H7 (cell line): ENCODE measurements around the gene ERH. TPM values are rescaled to one million over a fixed set of nuclear protein-coding genes. Genes with fewer than 3 reads are reported as not detected.

ENCODE experiments used
- DNase-seq: peaks from one replicate; pipeline ENCODE4 v3.0.0; 2012
- H3K27me3 ChIP-seq: 2 replicates; pipeline ENCODE4 v1.6.0; 2011; ENCODE audit warnings: mild to moderate bottlenecking, low read length; ENCODE audit not compliant: control insufficient read depth, insufficient read depth
- H3K36me3 ChIP-seq: replicated peaks from 2 replicates; pipeline ENCODE4 v1.5.1; 2011; ENCODE audit warnings: low read length; ENCODE audit not compliant: control insufficient read depth, insufficient read depth
- H3K4me3 ChIP-seq: 2 replicates; pipeline ENCODE4 v1.5.1; 2011; ENCODE audit warnings: low read depth, mild to moderate bottlenecking, control low read depth, low read length, moderate library complexity; ENCODE audit not compliant: insufficient read depth
- total RNA-seq: library from RNA; depleted of rRNA; stranded (reverse); fragments of >200 nt; shearing (Covaris generic); gene quantifications from 2 replicates; pipeline ENCODE4 v1.2.3, GENCODE V29; 2014; rRNA removed

Gene ERH
- total RNA-seq, 1 experiment from 2014 or later, result 394 TPM

DNA sequence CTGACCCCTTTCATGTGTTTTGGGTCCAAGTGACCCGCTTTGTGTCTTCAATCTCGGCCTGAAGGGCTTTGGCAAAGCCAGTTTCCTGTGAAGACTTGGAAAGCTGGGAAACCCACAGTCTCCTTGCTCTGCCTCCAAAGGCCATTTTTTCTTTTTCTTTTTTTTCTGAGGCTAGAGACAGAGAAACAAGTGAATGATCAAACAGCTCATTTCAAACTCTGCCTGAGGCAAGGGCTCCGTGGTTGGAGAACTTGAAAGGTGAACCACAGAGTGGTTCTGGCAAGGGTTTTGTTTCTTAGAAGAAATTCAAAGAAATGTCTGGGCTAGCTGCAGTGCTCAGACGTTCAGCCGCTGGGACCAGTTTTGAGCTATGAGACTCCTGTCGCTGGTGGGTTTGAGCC lies 62.7 kb downstream of the ERH start:
- no peaks in the 10 kb centered on the region for H3K36me3 ChIP-seq
- H3K27me3 ChIP-seq, result no peaks in the 10 kb centered on the region; the same call in 1 of the 2 replicates
- H3K4me3 ChIP-seq, result no peak overlapping the region
- no peak for DNase-seq

GRCh38 chr14:69334576-69334975 lies 63.5 kb downstream of the ERH start:
- Histone ChIP-seq H3K36me3 (no peaks in the 10 kb centered on the region), H3K4me3 (no peak overlapping the region), H3K27me3 (no peaks in the 10 kb centered on the region; the same call in 1 of the 2 replicates)
- no peak for DNase-seq

- Histone ChIP-seq H3K36me3 (no peaks in the 10 kb centered on the region), H3K27me3 (no peaks in the 10 kb centered on the region; the same call in 1 of the 2 replicates), H3K4me3 (no peak overlapping the region)
- no peak for DNase-seq
These were observed 64.2 kb downstream of the ERH start for GRCh38 chr14:69333791-69334337.

DNA sequence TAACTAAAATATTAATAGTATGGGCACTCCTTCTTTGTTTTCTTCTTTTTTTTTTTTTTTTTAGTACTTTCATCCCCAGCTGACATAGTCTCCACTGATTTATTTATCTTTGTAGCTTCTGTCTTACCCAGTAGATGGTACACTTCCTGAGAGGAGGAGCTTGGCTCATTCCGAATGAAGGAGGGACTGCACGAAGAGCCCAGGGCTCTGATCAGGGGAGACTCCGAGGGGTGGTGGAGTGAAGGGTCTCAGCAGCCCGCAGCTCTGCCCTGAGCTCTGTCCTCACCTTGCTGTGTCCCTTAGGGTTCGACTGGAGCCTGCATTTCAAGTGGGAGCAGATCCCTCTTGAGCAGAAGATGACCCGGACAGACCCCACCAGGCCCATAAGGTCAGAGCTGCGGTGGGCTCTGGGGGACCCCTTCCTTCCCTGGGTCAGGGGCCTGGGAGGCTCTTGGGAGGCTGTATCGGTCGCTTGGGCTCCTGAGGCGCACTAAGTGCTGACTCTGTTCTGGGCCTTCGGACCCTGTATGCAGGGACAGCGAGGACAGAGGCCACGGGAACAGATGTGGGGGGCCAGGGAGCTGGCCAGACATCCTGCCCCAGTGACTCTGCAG lies 65.2 kb downstream of the ERH start:
- H3K27me3 ChIP-seq, result no peaks in the 10 kb centered on the region; the same call in 1 of the 2 replicates
- no peak overlapping the region for H3K4me3 ChIP-seq
- H3K36me3 ChIP-seq, result no peaks in the 10 kb centered on the region
- DNase-seq, result no peak

GRCh38 chr14:69331206-69331605 lies 66.9 kb downstream of the ERH start:
- no peak for DNase-seq
- Histone ChIP-seq H3K4me3 (no peak overlapping the region), H3K36me3 (no peaks in the 10 kb centered on the region), H3K27me3 (no peaks in the 10 kb centered on the region; the same call in 1 of the 2 replicates)

Other genes with a start within 250 kb of the ERH start
- gene DCAF5, start 245.2 kb downstream of the ERH start, total RNA-seq, result 29.6 and 31.9 TPM in 2 replicates
- gene EXD2, start 206.8 kb downstream of the ERH start, total RNA-seq, result 23.2 and 27.6 TPM in 2 replicates
- 1.2 and 2.0 TPM in 2 replicates for gene GALNT16, start 138.1 kb downstream of the ERH start, total RNA-seq
- 53.1 and 55.5 TPM in 2 replicates for gene SLC39A9, start 393 bp upstream of the ERH start, total RNA-seq
- 0.10 and 0.37 TPM in 2 replicates for gene PLEKHD1, start 86.4 kb upstream of the ERH start, total RNA-seq
- gene CCDC177, start 176.6 kb upstream of the ERH start, total RNA-seq, result 0.04 and 0.17 TPM in 2 replicates
- gene SUSD6, start 213.3 kb upstream of the ERH start, total RNA-seq, result 0.70 and 1.1 TPM in 2 replicates